Prostate gland (tissue), 2 donors: ENCODE results near the gene ZMAT5. TPM values are rescaled to one million over a fixed set of nuclear protein-coding genes. Genes with fewer than 3 reads are reported as not detected.
A peak's percentile ranks its signal among the peaks of the same experiment; 100 is the strongest.

Experiments
- DNase-seq: peaks from one replicate; pipeline ENCODE4 v3.0.0-alpha.2; 2019; ENCODE audit warnings: low spot score
- H3K27ac ChIP-seq, 2 donors: fragments of 200-600 bp; sonication (generic); 2 replicates each; pipeline ENCODE4 v1.5.1; 2017 to 2019
- H3K27me3 ChIP-seq: fragments of 200-600 bp; sonication (generic); replicated peaks from 2 replicates; pipeline ENCODE4 v1.5.1; 2019; ENCODE audit not compliant: insufficient read depth
- H3K36me3 ChIP-seq, 2 donors: fragments of 200-600 bp; sonication (generic); 1 replicate in 1 of 2; 2 replicates in 1 of 2; pipeline versions ENCODE4 v1.5.1 to v1.8.1; 2017 to 2019
- H3K4me1 ChIP-seq: fragments of 200-600 bp; sonication (generic); replicated peaks from 2 replicates; pipeline ENCODE4 v1.5.1; 2019
- H3K4me3 ChIP-seq, 2 donors: fragments of 200-600 bp; sonication (generic); 2 replicates each; pipeline ENCODE4 v1.5.1; 2017 to 2019
- H3K9me3 ChIP-seq: fragments of 200-600 bp; sonication (generic); 2 replicates; pipeline ENCODE4 v1.5.1; 2017
- CTCF ChIP-seq, 4 experiments: fragments of 200-600 bp in 2 of 4; fragments of 450-650 bp in 2 of 4; sonication (generic) in 2 of 4; IDR thresholded peaks; 1 replicate in 3 of 4; 2 replicates in 1 of 4; pipeline ENCODE4 v1.5.1; 2016 to 2019; ENCODE audit warnings: antibody characterized with exemption in 4 of 4, mild to moderate bottlenecking in 2 of 4, moderate library complexity in 2 of 4
- POLR2A ChIP-seq: fragments of 450-650 bp; IDR thresholded peaks from one replicate; pipeline ENCODE4 v1.6.1; 2016; ENCODE audit warnings: antibody characterized with exemption, mild to moderate bottlenecking
- POLR2AphosphoS5 ChIP-seq: sonication (generic); formaldehyde crosslinking; IDR thresholded peaks from one replicate; pipeline ENCODE4 v1.6.1; 2017; ENCODE audit warnings: antibody characterized with exemption
- WGBS: methylation state at CpG from one replicate; pipeline ENCODE4 v1.1.5; 2018; 5-methylcytosine and 5-hydroxymethylcytosine counted together
- intact Hi-C: fragments of 100-400 bp; cut with DNase I; formaldehyde crosslinking; loops from one replicate; pipeline ENCODE4 v1.14.2; 2022
- total RNA-seq, 2 donors: library from RNA; depleted of rRNA; stranded (reverse); fragments of >200 nt; gene quantifications; one replicate each; pipeline ENCODE4 v1.1.0, GENCODE V29; 2016

Gene ZMAT5
- total RNA-seq, 2 donors from 2014 or later, result 32.9 to 33.5 TPM

GRCh38 chr22:29813563-29813962 lies 46.8 kb upstream of the ZMAT5 start:
- Histone ChIP-seq H3K9me3 (no peaks in the 10 kb centered on the region), H3K36me3 (no peaks in the 10 kb centered on the region), H3K27ac (peak overlapping the region in 1 of 2 donors; percentile 22), H3K4me1 (peaks cover 16% of the 10 kb centered on the region), H3K4me3 (no peak overlapping the region), H3K27me3 (no peaks in the 10 kb centered on the region)
- no peak for DNase-seq
- whole genome bisulfite sequencing, result 80% methylated on average over 3 of the region's 3 CpGs
- intact Hi-C loops, result no loop called here
- TF ChIP-seq POLR2A (no peak), POLR2AphosphoS5 (no peak), CTCF (IDR thresholded peaks at IDR 0.05) (no peak)

DNA sequence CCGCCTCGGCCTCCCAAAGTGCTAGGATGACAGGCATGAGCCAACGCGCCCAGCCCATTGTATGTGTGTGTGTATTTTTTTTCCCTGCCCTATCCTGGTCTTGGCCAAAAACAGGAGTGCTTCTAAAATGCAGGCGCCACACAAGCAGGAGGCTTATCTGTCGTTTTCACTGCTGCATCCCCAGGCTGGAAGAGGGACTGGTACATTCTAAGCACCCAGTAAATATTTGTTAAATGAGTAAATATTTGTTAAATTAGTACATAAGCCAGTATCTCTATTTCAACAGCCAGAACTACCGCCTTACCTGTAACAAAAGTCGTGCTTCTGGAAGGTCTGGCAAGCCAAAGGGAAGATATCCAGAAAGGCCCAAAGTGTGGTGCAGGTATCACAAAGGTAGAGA lies 46.3 kb upstream of the ZMAT5 start:
- Histone ChIP-seq H3K27me3 (no peaks in the 10 kb centered on the region), H3K9me3 (no peaks in the 10 kb centered on the region), H3K4me3 (no peak overlapping the region), H3K4me1 (peaks cover 16% of the 10 kb centered on the region), H3K27ac (peak overlapping the region in 1 of 2 donors; percentile 22), H3K36me3 (no peaks in the 10 kb centered on the region)
- peak; percentile 46 for DNase-seq
- intact Hi-C loops, result no loop called here
- 47% methylated on average over 8 of the region's 8 CpGs for WGBS
- TF ChIP-seq CTCF (IDR thresholded peaks at IDR 0.05) (no peak), POLR2AphosphoS5 (peak; percentile 71)

GRCh38 chr22:29811377-29811776 lies 44.6 kb upstream of the ZMAT5 start:
- DNase-seq, result no peak
- WGBS, result 70% methylated on average over 2 of the region's 2 CpGs

GRCh38 chr22:29810216-29810615 lies 43.4 kb upstream of the ZMAT5 start:
- intact Hi-C loops, result no loop called here
- no peak overlapping the region for H3K4me3 ChIP-seq

More at GRCh38 chr22:29811377-29811776, 44.6 kb upstream of the ZMAT5 start:
- Histone ChIP-seq H3K4me1 (peaks cover 16% of the 10 kb centered on the region), H3K27me3 (no peaks in the 10 kb centered on the region), H3K9me3 (no peaks in the 10 kb centered on the region), H3K4me3 (no peak overlapping the region), H3K36me3 (no peaks in the 10 kb centered on the region), H3K27ac (peak overlapping the region in 1 of 2 donors; percentile 4)
- intact Hi-C loops, result no loop called here
- TF ChIP-seq POLR2A, result no peak
- TF ChIP-seq POLR2AphosphoS5, result no peak
- TF ChIP-seq CTCF (IDR thresholded peaks at IDR 0.05), result no peak

More at GRCh38 chr22:29810216-29810615, 43.4 kb upstream of the ZMAT5 start:
- peaks cover 16% of the 10 kb centered on the region for H3K4me1 ChIP-seq
- peak; percentile 64 for TF ChIP-seq POLR2AphosphoS5
- no peak for TF ChIP-seq POLR2A
- no peak for TF ChIP-seq CTCF (IDR thresholded peaks at IDR 0.05)
- 52% methylated on average over 2 of the region's 2 CpGs for WGBS
- DNase-seq, result peak; percentile 47
- no peaks in the 10 kb centered on the region for H3K36me3 ChIP-seq
- H3K9me3 ChIP-seq, result no peaks in the 10 kb centered on the region
- H3K27me3 ChIP-seq, result no peaks in the 10 kb centered on the region
- no peak overlapping the region for H3K27ac ChIP-seq
